Esophagus muscularis mucosa (tissue), 4 donors: Measurements from ENCODE around the gene BBS9.

Experiments used
- CTCF ChIP-seq, 3 experiments: fragments of 200-600 bp in 2 of 3; fragments of 450-650 bp in 1 of 3; sonication (generic) in 2 of 3; IDR thresholded peaks; one replicate each; pipeline ENCODE4 v1.5.1; 2017 to 2019; ENCODE audit warnings: antibody characterized with exemption in 3 of 3, mild to moderate bottlenecking in 2 of 3, moderate library complexity in 1 of 3
- EP300 ChIP-seq: sonication (generic); formaldehyde crosslinking; IDR thresholded peaks from one replicate; pipeline ENCODE4 v1.6.1; 2017; ENCODE audit warnings: antibody characterized with exemption
- POLR2A ChIP-seq: fragments of 450-650 bp; IDR thresholded peaks from one replicate; pipeline ENCODE4 v1.6.1; 2017; ENCODE audit warnings: antibody characterized with exemption, moderate library complexity, mild to moderate bottlenecking, low read depth
- POLR2AphosphoS5 ChIP-seq, 2 donors: sonication (generic); formaldehyde crosslinking; IDR thresholded peaks; one replicate each; pipeline ENCODE4 v1.6.1; 2017; ENCODE audit warnings: antibody characterized with exemption in 2 of 2

DNA sequence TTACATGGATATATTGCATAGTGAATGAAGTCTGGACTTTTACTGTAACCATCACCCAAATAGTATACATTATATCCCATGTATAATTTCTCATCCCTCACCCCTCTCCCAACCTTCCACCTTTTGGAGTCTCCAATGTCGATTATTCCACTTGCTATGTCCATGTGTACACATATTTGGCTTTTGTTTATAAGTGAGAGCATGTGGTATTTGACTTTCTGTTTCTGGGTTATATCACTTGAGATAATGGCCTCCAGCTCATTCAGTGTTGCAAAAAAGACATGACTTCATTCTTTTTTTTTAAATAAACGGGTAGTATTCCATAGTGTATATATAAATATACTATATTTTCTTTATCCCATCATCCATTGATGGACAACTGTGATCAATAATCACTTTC is 487.4 kb downstream of the BBS9 start:
- no peak for TF ChIP-seq CTCF (IDR thresholded peaks at IDR 0.05)
- no peak for TF ChIP-seq POLR2A
- TF ChIP-seq POLR2AphosphoS5 (IDR thresholded peaks at IDR 0.05) = no peak
- TF ChIP-seq EP300 = no peak
